Myocyte (in vitro differentiated cells): ENCODE measurements around the gene ZYX. TPM values are rescaled to one million over a fixed set of nuclear protein-coding genes. Genes with fewer than 3 reads are reported as not detected.
"Not testable (repeated sequence)": the region's sequence is repeated elsewhere in the genome, so short reads cannot be mapped to it uniquely, and the experiment has no call there.

Experiments used
- DNase-seq: peaks from one replicate; pipeline ENCODE4 v3.0.0-alpha.2; 2012; ENCODE audit warnings: low read depth
- total RNA-seq: library from RNA; depleted of rRNA; stranded (reverse); fragments of >200 nt; gene quantifications from 2 replicates; pipeline ENCODE4 v1.2.3, GENCODE V29; 2014

The ZYX gene
- total RNA-seq, 1 donor from 2014 or later = 80.1 TPM

GRCh38 chr7:143384661-143385631 lies 3.8 kb downstream of the ZYX start:
- DNase-seq = peak; percentile 71

GRCh38 chr7:143385891-143386781 lies 5.0 kb downstream of the ZYX start:
- DNase-seq = no peak

GRCh38 chr7:143387156-143387975 lies 6.2 kb downstream of the ZYX start:
- DNase-seq = no peak

GRCh38 chr7:143388051-143388450 lies 6.9 kb downstream of the ZYX start:
- DNase-seq = no peak

- DNase-seq = no peak
Measured at GRCh38 chr7:143388491-143389101, 7.5 kb downstream of the ZYX start.

GRCh38 chr7:143389316-143390103 lies 8.4 kb downstream of the ZYX start:
- no peak for DNase-seq

GRCh38 chr7:143390104-143390772 lies 9.1 kb downstream of the ZYX start:
- DNase-seq = no peak

GRCh38 chr7:143390773-143391317 lies 9.7 kb downstream of the ZYX start:
- DNase-seq = no peak

GRCh38 chr7:143391462-143392404 lies 10.6 kb downstream of the ZYX start:
- DNase-seq = peak; percentile 69

GRCh38 chr7:143392427-143392826 lies 11.3 kb downstream of the ZYX start:
- DNase-seq = not testable (repeated sequence)

GRCh38 chr7:143392875-143393266 lies 11.7 kb downstream of the ZYX start:
- DNase-seq = no peak

- DNase-seq = no peak
Measured at GRCh38 chr7:143393267-143394041, 12.3 kb downstream of the ZYX start.

GRCh38 chr7:143394068-143394467 lies 12.9 kb downstream of the ZYX start:
- no peak for DNase-seq

- DNase-seq = no peak
Measured at GRCh38 chr7:143394777-143395176, 13.6 kb downstream of the ZYX start.

GRCh38 chr7:143395187-143396149 lies 14.3 kb downstream of the ZYX start:
- DNase-seq = no peak

GRCh38 chr7:143396182-143396581 lies 15.0 kb downstream of the ZYX start:
- no peak for DNase-seq
